Neuronal stem cell (in vitro differentiated cells): ENCODE results near the gene TFAP2E.

Source experiments
- DNase-seq: peaks from one replicate; pipeline ENCODE4 v3.0.0-alpha.2; 2013; ENCODE audit warnings: low spot score
- H2AFZ ChIP-seq: one replicate; pipeline ENCODE4 v1.6.1; 2013; ENCODE audit warnings: mild to moderate bottlenecking, low read length, inconsistent platforms
- H2AK5ac ChIP-seq: 2 replicates; pipeline ENCODE4 v1.6.1; 2013; ENCODE audit warnings: low read depth, mild to moderate bottlenecking, inconsistent platforms, low read length, moderate library complexity, mixed read lengths
- H2BK120ac ChIP-seq: 2 replicates; pipeline ENCODE4 v1.6.1; 2013; ENCODE audit warnings: low read depth, mild to moderate bottlenecking, inconsistent platforms, low read length, moderate library complexity, mixed read lengths
- H2BK12ac ChIP-seq: one replicate; pipeline ENCODE4 v1.6.1; 2013; ENCODE audit warnings: low read length, inconsistent platforms
- H2BK15ac ChIP-seq: 2 replicates; pipeline ENCODE4 v1.6.1; 2013; ENCODE audit warnings: mild to moderate bottlenecking, low read length, inconsistent platforms, mixed read lengths
- H2BK5ac ChIP-seq: one replicate; pipeline ENCODE4 v1.6.1; 2013; ENCODE audit warnings: inconsistent platforms, mild to moderate bottlenecking, low read length, moderate library complexity
- H3K14ac ChIP-seq: one replicate; pipeline ENCODE4 v1.6.1; 2013; ENCODE audit warnings: low read length, inconsistent platforms
- H3K18ac ChIP-seq: 2 replicates; pipeline ENCODE4 v1.6.1; 2013; ENCODE audit warnings: low read length, inconsistent platforms
- H3K23ac ChIP-seq: 2 replicates; pipeline ENCODE4 v1.6.1; 2013; ENCODE audit warnings: low read depth, mild to moderate bottlenecking, mixed read lengths, low read length, inconsistent platforms; ENCODE audit not compliant: poor library complexity
- H3K27ac ChIP-seq: replicated peaks from 3 replicates; pipeline ENCODE4 v1.5.1; 2013; ENCODE audit warnings: low read length, inconsistent platforms
- H3K27me3 ChIP-seq, 3 experiments: 2 replicates each; pipeline ENCODE4 v1.6.1; 2013; ENCODE audit warnings: low read length in 3 of 3, mild to moderate bottlenecking in 2 of 3, inconsistent platforms in 1 of 3, low read depth in 1 of 3, mixed read lengths in 1 of 3, moderate library complexity in 1 of 3; ENCODE audit not compliant: control insufficient read depth in 3 of 3, insufficient read depth in 3 of 3
- H3K36me3 ChIP-seq, 2 donors: replicated peaks in 1 of 2; 2 replicates each; pipeline ENCODE4 v1.6.1; 2013; ENCODE audit warnings: low read length in 2 of 2; ENCODE audit not compliant: control insufficient read depth in 2 of 2, insufficient read depth in 2 of 2
- H3K4ac ChIP-seq: 2 replicates; pipeline ENCODE4 v1.6.1; 2013; ENCODE audit warnings: inconsistent platforms, mild to moderate bottlenecking, low read length, moderate library complexity
- H3K4me1 ChIP-seq, 2 donors: 1 replicate in 1 of 2; 2 replicates in 1 of 2; pipeline ENCODE4 v1.6.1; 2013; ENCODE audit warnings: low read length in 2 of 2, low read depth in 1 of 2; ENCODE audit not compliant: control insufficient read depth in 2 of 2, insufficient read depth in 1 of 2
- H3K4me2 ChIP-seq: one replicate; pipeline ENCODE4 v1.6.1; 2013; ENCODE audit warnings: mild to moderate bottlenecking, low read length, inconsistent platforms; ENCODE audit not compliant: insufficient read depth, poor library complexity, severe bottlenecking
- H3K4me3 ChIP-seq, 2 donors: 2 replicates each; pipeline ENCODE4 v1.5.1; 2013; ENCODE audit warnings: low read length in 2 of 2, mild to moderate bottlenecking in 2 of 2, inconsistent platforms in 1 of 2, moderate library complexity in 1 of 2
- H3K79me1 ChIP-seq: one replicate; pipeline ENCODE4 v1.6.1; 2013; ENCODE audit warnings: low read depth, mild to moderate bottlenecking, inconsistent platforms, low read length, moderate library complexity
- H3K9ac ChIP-seq: one replicate; pipeline ENCODE4 v1.6.1; 2013; ENCODE audit warnings: mild to moderate bottlenecking, low read depth, low read length, inconsistent platforms; ENCODE audit not compliant: poor library complexity
- H3K9me3 ChIP-seq, 2 donors: replicated peaks in 1 of 2; 2 replicates each; pipeline versions ENCODE3 to v1.6.1; 2013; ENCODE audit warnings: low read length in 2 of 2, mild to moderate bottlenecking in 2 of 2, inconsistent platforms in 1 of 2, low read depth in 1 of 2, mixed read lengths in 1 of 2, moderate library complexity in 1 of 2; ENCODE audit not compliant: control insufficient read depth in 2 of 2, insufficient read depth in 1 of 2
- H4K8ac ChIP-seq: one replicate; pipeline ENCODE4 v1.6.1; 2013; ENCODE audit warnings: low read depth, mild to moderate bottlenecking, inconsistent platforms, low read length, moderate library complexity
- H4K91ac ChIP-seq: one replicate; pipeline ENCODE4 v1.6.1; 2013; ENCODE audit warnings: low read length, low read depth, mild to moderate bottlenecking, inconsistent platforms; ENCODE audit not compliant: poor library complexity
- WGBS, 2 donors: extraction: QIAGEN DNeasy Blood & Tissue Kit; methylation state at CpG; one replicate each; pipeline ENCODE4 v1.1.7; 2013; ENCODE audit warnings: missing lambda C conversion rate in 2 of 2, mixed read lengths in 1 of 2; ENCODE audit not compliant: insufficient read length in 2 of 2, insufficient replicate concordance in 1 of 2; ENCODE audit errors: extremely low coverage in 2 of 2; 5-methylcytosine and 5-hydroxymethylcytosine counted together

TFAP2E gene

GRCh38 chr1:35531368-35531767, 41.7 kb upstream of the TFAP2E start:
- no peak overlapping the region for H3K9ac ChIP-seq
- no peak overlapping the region for H2AK5ac ChIP-seq
- H3K14ac ChIP-seq: no peak overlapping the region
- H3K18ac ChIP-seq: no peak overlapping the region
- no peak overlapping the region for H3K23ac ChIP-seq
- peaks cover 13 to 60% of the 10 kb centered on the region in 2 donors for H3K9me3 ChIP-seq
- peaks cover 10 to 57% of the 10 kb centered on the region in 2 donors for H3K36me3 ChIP-seq
- no peak overlapping the region for H3K27ac ChIP-seq
- no CpG with 5 or more reads among the region's 6 CpGs for WGBS, 2 donors
- no peak overlapping the region for H2BK5ac ChIP-seq
- H3K4me1 ChIP-seq: peaks cover 0 to 2% of the 10 kb centered on the region in 2 donors
- DNase-seq: no peak
- H2BK15ac ChIP-seq: no peak overlapping the region
- H3K4ac ChIP-seq: no peak overlapping the region
- no peaks in the 10 kb centered on the region for H3K27me3 ChIP-seq
- H2BK120ac ChIP-seq: no peak overlapping the region
- no peak overlapping the region for H4K8ac ChIP-seq
- H4K91ac ChIP-seq: no peak overlapping the region
- H2BK12ac ChIP-seq: no peak overlapping the region
- H2AFZ ChIP-seq: no peak overlapping the region
- H3K4me3 ChIP-seq: no peak overlapping the region
- no peak overlapping the region for H3K4me2 ChIP-seq
- H3K79me1 ChIP-seq: no peaks in the 10 kb centered on the region

- Histone ChIP-seq H3K27me3 (no peaks in the 10 kb centered on the region), H3K4me3 (no peak overlapping the region), H2AFZ (no peak overlapping the region), H3K79me1 (no peaks in the 10 kb centered on the region), H2BK5ac (no peak overlapping the region), H4K91ac (no peak overlapping the region), H3K36me3 (peaks cover 10 to 62% of the 10 kb centered on the region in 2 donors), H3K23ac (no peak overlapping the region), H3K4ac (no peak overlapping the region), H3K14ac (no peak overlapping the region), H3K4me1 (peaks cover 0 to 4% of the 10 kb centered on the region in 2 donors), H4K8ac (no peak overlapping the region), H3K9me3 (peaks cover 13 to 47% of the 10 kb centered on the region in 2 donors), H3K27ac (no peak overlapping the region), H2BK12ac (no peak overlapping the region), H2BK15ac (no peak overlapping the region), H3K9ac (no peak overlapping the region), H3K18ac (no peak overlapping the region), H3K4me2 (no peak overlapping the region), H2AK5ac (no peak overlapping the region), H2BK120ac (no peak overlapping the region)
- DNase-seq: no peak
- WGBS, 2 donors: no CpG with 5 or more reads among the region's 1 CpG
Measured at GRCh38 chr1:35532497-35533223, 40.5 kb upstream of the TFAP2E start.

- no peak for DNase-seq
- no peak overlapping the region for H2AFZ ChIP-seq
- H3K79me1 ChIP-seq: no peaks in the 10 kb centered on the region
- peaks cover 1 to 7% of the 10 kb centered on the region in 2 donors for H3K4me1 ChIP-seq
- no peak overlapping the region for H3K27ac ChIP-seq
- H3K18ac ChIP-seq: no peak overlapping the region
- no peak overlapping the region for H2BK5ac ChIP-seq
- H3K23ac ChIP-seq: no peak overlapping the region
- H3K4me2 ChIP-seq: no peak overlapping the region
- no peak overlapping the region for H3K9ac ChIP-seq
- H3K36me3 ChIP-seq: peaks cover 10 to 62% of the 10 kb centered on the region in 2 donors
- H3K9me3 ChIP-seq: peaks cover 13 to 40% of the 10 kb centered on the region in 2 donors
- H4K8ac ChIP-seq: no peak overlapping the region
- no peak overlapping the region for H3K14ac ChIP-seq
- no peak overlapping the region for H2BK12ac ChIP-seq
- H4K91ac ChIP-seq: no peak overlapping the region
- no peaks in the 10 kb centered on the region for H3K27me3 ChIP-seq
- no peak overlapping the region for H2BK15ac ChIP-seq
- no peak overlapping the region for H2BK120ac ChIP-seq
- H2AK5ac ChIP-seq: no peak overlapping the region
- H3K4ac ChIP-seq: no peak overlapping the region
- no CpG with 5 or more reads among the region's 1 CpG for WGBS, 2 donors
- no peak overlapping the region for H3K4me3 ChIP-seq
Measured at GRCh38 chr1:35533586-35533985, 39.5 kb upstream of the TFAP2E start.

GRCh38 chr1:35535243-35535642, 37.9 kb upstream of the TFAP2E start:
- H3K9me3 ChIP-seq: peaks cover 10 to 25% of the 10 kb centered on the region in 2 donors
- H2AK5ac ChIP-seq: no peak overlapping the region
- no peak overlapping the region for H2AFZ ChIP-seq
- H3K4me2 ChIP-seq: no peak overlapping the region
- H2BK15ac ChIP-seq: no peak overlapping the region
- no peaks in the 10 kb centered on the region for H3K79me1 ChIP-seq
- no peak overlapping the region for H4K91ac ChIP-seq
- H3K9ac ChIP-seq: no peak overlapping the region
- no peak overlapping the region for H3K27ac ChIP-seq
- no peak overlapping the region for H2BK120ac ChIP-seq
- H3K4ac ChIP-seq: no peak overlapping the region
- DNase-seq: no peak
- H2BK5ac ChIP-seq: no peak overlapping the region
- no peak overlapping the region for H2BK12ac ChIP-seq
- H3K23ac ChIP-seq: no peak overlapping the region
- H3K18ac ChIP-seq: no peak overlapping the region
- peaks cover 10 to 49% of the 10 kb centered on the region in 2 donors for H3K36me3 ChIP-seq
- peaks cover 13 to 16% of the 10 kb centered on the region in 2 donors for H3K4me1 ChIP-seq
- no peak overlapping the region for H4K8ac ChIP-seq
- no peak overlapping the region for H3K4me3 ChIP-seq
- no peaks in the 10 kb centered on the region for H3K27me3 ChIP-seq
- no peak overlapping the region for H3K14ac ChIP-seq
